Mammary epithelial cell (primary cell): ENCODE results near the gene TLE2.

ENCODE experiments used
- CTCF ChIP-seq, 2 donors: IDR thresholded peaks in 1 of 2; conservative IDR thresholded peaks in 1 of 2; 2 replicates each; pipeline ENCODE4 v1.5.1; 2011 to 2012; ENCODE audit warnings: inconsistent platforms in 2 of 2, low read length in 2 of 2, mild to moderate bottlenecking in 2 of 2, control low read depth in 1 of 2, low read depth in 1 of 2; ENCODE audit not compliant: insufficient read depth in 1 of 2; ENCODE audit errors: extremely low read depth in 1 of 2
- EZH2 ChIP-seq: IDR thresholded peaks from 2 replicates; pipeline ENCODE4 v1.6.1; 2012; ENCODE audit warnings: low read length, inconsistent platforms, borderline replicate concordance

GRCh38 chr19:3055741-3056416 lies 26.8 kb upstream of the TLE2 start:
- TF ChIP-seq EZH2, result no peak
- TF ChIP-seq CTCF (conservative IDR thresholded peaks at IDR 0.05 in 1 of 2, IDR thresholded peaks at IDR 0.05 in 1 of 2; ENCODE audit: extremely low read depth in 1 of 2, insufficient read depth in 1 of 2, low read depth in 1 of 2, low read length in 2 of 2), result no peak
